ENCODE data around the gene GUCY1A2.
"Not testable (repeated sequence)": the region's sequence is repeated elsewhere in the genome, so short reads cannot be mapped to it uniquely, and the experiment has no call there.

GUCY1A2 gene

DNA sequence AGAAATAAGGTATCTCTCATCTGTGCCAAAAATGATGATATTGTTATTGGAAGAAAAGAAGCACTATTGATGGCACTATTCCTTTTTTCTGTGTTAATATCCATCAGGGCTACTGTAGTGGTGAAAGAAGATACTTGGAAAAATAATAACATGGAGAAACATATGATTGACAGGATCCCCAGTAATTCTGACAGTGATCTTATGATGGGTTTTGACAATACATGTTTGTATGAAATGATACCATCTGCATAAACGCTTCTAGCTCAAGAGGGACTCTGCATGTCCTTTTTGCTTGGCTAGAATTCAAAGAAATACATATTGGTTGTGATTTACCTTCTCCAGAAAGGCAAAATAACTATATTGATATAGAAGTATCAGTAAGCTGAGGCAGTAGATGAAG is 178.1 kb downstream of the GUCY1A2 start:
- no peak for DNase-seq (ENCODE audit: low read depth)

DNA sequence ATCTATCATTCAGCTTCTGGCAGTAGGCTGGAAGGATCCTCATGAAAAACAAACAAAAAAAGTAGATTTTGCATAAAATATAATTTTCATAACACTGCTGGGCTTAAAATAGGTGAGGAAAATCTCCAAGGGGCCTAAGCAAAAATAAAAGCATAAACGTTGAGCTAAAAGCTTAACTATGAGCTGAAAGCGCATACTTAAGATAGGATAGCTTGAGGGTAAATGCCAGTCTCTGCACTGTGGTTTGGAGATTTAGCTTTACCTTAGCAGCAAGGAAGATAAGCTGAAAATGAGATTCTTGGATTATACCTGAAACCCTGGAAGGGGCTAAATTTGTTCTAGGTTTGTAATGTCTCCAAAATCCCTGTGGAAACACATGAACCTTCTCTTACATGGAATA is 183.7 kb downstream of the GUCY1A2 start:
- no peak for DNase-seq (ENCODE audit: low read depth)

DNA sequence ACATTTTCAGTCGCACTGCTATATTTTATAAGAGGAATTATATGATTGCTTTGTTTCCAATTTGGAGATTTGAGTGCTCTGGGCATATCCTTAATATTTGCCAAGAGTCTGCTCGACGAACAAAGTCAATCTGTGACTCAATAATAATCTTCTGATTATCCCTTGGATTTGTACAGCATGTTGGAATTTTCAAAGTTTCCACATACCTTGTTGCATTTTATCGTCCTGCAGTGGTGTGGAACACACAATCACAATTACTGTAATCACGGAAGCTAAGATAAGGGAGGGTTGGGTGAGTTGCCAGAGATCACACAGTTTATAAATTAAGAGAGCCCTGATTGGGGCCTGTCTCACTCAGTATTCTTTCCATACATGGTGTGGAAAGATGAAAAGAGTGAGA is 189.3 kb downstream of the GUCY1A2 start:
- no peak for DNase-seq (ENCODE audit: low read depth)

DNA sequence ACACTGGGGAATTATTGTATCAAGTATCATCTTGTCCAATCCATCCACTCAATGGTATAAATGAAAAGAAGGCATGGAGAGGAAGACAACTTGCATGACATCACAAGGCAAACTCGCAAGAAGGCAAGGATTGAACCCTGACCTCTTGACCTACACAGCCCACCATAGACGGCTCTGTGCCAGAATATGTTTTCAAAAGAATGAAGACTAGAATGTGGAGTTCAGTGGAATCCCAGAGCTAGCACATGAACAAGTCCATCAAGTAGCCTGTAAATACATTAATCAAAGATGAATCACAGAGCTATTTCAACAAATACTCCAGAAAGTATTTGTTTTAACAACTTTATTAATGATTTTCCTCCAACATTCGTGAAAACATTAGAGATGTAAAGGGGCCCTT is 189.7 kb downstream of the GUCY1A2 start:
- no peak for DNase-seq (ENCODE audit: low read depth)

DNA sequence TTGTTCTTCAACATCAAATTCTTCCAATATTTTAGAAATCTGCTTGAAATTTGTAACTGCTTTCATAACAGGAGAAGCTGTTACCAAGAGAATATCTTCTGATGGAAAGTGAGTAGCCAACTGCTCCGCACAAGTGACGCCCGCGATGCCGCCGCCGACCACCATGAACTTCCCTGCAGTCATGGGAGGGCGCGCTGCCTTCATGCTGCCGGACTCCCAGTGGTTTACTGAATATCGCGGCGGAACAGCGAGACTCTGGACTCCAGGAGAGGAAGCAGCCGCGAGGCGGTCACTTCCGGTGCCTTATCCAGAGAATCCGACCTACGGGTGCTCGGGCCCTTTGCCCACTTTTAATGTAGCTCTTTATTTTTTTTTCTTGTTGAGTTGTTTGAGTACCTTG is 190.6 kb downstream of the GUCY1A2 start:
- DNase-seq (ENCODE audit: low read depth) = no peak

DNA sequence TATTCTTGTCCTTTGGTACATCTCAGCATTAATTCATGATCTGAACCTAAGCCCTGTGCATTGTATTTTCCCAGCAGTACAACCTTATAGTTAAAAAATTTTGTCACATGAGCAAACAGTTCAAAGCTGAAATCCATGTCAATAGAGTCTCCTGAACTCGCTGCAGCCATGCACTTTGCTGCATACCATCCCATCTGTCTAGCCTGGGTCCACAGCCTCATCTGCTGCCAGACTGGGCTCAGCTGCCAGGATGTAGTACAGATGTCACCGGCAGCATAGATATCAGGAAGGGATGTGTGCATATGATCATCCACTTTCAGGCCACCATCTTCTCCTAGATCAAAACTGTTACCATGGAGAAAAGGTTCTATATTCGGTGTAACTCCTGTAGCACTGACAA is 191.7 kb downstream of the GUCY1A2 start:
- DNase-seq (ENCODE audit: low read depth) = not testable (repeated sequence)

DNA sequence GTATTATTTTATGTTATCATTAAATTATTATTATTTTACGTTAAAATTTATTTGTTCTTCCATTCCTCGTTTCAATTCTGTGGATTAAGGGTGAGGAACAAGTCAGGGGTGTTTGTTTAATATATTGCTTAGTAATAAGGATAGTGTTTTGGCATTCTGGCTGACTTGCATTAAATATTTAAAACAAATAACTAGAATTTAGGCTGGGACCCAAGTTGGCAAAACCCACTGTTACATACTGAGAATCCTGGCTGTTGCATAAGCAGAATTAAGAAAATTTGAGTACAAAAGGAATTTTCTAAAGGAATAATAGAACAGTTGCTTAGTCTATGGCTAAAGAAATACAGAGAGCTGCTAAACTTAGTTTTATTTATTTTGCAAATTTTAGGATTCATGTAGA is 196.4 kb downstream of the GUCY1A2 start:
- DNase-seq (ENCODE audit: low read depth) = no peak

DNA sequence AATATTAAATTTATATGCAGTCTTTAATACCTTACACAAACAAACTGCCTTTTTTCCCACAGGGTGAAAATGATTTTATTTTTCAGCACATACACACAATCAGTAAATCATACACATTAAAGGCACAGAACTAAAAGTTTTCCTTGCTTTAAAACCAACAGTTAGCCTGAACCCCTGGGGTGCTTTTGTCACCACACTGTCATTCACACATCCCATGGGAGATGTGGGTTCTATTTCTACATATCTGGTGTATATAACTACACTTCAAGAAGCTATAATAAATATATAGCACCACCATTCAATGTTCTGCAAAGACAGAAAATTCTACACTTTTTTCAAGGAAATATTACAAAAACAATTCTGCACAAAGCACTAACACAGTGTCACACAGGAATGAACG is 197.0 kb downstream of the GUCY1A2 start:
- DNase-seq (ENCODE audit: low read depth) = no peak

DNA sequence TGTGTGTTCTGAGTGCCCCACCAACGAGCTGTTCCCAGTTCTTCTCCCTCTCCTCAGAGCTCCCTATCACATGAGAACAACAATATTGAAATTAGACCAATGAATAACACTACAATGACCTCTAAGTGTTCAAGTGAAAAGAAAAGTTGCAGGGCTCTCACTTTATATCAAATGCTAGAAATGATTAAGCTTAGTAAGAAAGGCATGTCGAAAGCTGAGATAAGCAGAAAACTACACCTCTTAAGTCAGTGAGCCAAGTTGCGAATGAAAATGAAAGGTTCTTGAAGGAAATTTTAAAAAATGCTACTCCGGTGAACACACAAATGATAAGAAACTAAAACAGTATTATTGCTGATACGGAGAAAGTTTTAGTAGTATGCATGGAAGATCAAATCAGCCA is 199.8 kb downstream of the GUCY1A2 start:
- DNase-seq (ENCODE audit: low read depth) = no peak

DNA sequence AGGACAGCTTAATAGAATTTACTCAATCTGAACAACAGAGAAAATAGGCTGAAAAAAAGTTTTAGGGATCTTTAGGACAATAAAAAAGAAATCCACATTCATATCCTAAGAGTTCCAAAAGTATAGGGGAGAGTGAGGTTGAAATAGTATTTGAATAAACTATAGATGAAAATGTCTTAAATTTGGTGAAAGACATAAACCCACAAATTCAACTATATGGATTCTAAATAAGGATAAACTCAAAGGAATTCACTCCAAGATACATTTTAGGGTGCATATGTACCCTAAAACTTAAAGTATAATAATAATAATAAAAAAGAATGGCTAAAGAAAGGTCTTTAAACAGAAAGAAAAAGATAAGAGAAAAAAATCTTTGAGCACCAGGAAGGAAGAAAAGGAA is 203.1 kb downstream of the GUCY1A2 start:
- DNase-seq (ENCODE audit: low read depth) = no peak

DNA sequence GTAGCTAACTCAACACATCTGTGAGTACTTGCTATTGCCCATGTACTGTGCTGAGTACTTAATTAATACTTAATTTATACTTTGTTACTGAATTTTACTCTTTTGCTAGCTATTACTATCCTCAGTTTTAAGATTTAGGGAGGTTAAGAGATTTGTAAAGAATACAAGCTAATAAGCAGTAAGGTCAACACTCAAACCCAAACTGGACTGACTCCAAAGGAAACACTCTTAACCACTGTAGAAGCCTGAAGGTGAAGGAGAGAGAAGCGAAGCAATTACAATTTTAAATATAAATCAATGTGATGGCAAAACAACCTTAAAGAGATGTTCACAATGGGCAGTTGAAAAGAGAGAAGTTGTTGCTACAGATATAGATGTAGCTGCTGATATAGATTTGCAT is 204.5 kb downstream of the GUCY1A2 start:
- no peak for DNase-seq (ENCODE audit: low read depth)

DNA sequence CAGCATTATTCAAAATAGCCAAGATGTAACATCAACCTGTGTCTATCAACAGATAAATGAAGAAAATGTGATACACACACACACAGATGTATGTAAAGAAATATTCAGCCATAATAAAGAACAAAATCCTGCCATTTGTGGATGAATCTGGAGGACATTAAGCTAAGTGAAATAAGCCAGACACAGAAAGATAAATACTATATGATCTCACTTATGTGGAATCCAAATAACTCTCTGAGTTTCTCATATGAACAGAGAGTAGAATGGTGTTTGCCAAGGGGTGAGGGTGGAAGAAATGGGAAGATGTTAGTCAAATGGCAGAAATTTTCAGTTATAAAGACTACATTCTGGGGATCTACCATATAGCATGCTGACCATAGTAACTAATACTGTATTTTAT is 224.2 kb downstream of the GUCY1A2 start:
- no peak for DNase-seq (ENCODE audit: low read depth)

DNA sequence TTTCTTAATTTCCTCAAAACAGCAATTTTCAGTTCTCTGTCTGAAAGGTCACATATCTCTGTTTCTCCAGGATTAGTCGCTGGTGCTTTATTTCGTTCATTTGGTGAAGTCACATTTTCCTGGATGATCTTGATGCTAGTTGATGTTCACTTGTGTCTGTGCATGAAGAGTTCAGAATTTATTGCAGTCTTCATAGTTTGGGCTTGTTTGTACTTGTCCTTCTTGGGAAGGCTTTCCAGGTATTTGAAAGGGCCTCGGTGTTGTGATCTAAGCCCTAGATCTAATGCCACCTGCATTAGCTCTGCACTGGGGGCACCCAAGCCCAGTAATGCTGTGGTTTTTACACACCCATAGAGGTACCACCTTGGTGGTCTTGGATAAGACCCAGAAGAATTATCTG is 228.9 kb downstream of the GUCY1A2 start:
- no peak for DNase-seq (ENCODE audit: low read depth)

DNA sequence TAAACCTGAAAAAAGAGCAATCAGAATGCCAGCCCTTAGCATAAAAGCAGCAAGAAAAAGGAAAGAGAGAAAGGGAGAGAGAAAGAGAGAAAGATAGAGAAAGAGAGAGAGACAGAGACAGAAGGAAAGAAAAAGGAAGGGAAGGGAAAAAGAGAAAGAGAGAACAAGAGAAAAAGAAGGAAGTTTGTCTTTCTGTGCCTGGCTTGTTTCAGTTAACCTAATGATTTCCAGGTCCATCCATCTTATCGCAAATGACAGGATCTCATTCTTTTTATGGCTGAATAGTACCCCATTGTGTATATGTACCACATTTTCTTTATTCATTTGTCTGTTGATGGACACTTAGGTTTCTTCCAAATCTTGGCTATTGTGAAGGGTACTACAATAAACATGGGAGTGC is 230.8 kb downstream of the GUCY1A2 start:
- no peak for DNase-seq (ENCODE audit: low read depth)

DNA sequence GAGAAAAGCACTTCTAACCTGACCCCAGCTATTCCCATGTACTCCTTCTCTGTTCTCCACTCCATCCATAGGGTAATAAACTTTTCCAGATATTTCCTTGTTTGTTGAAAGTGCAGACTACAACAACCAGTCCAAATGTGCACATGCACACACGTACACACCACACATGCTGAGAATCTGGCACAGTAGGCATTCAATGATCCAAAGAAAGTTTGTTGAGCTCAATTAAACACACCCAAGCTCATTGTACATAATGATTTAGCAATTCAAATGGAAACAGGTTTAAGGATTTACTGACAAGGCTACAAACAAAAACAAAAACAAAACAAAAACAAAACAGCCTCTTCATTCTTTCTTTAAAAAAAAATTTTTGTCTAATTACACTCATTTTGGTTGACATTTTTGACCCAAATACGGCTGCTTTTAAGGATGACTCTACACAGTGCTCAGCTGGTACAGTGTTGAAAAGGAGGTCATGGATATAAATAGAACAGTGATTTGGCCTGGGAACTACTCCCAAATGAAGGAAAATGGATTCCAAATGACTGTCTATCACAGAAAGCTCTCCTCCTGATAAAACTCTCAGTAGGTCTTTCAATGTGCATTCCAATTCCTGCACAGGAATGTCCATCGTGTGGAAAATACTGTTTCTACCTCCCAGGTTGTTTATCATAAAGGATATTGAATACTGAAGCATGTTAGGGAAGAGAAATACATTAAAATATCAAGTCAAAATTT is 232.2 kb downstream of the GUCY1A2 start:
- DNase-seq (ENCODE audit: low read depth) = no peak

DNA sequence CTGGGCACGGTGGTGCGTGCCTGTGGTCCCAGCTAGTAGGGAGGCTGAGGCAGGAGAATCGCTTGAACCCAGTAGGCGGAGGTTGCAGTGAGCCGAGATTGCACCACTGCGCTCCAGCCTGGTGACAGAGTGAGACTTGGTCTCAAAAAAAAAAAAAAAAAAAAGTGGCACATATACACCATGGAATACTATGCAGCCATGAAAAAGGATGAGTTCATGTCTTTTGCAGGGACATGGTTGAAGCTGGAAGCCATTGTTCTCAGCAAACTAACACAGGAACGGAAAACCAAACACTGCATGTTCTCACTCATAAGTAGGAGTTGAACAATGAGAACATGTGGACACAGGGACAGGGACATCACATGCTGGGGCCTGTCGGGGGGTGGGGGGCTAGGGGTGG is 241.0 kb downstream of the GUCY1A2 start:
- DNase-seq (ENCODE audit: low read depth) = not testable (repeated sequence)

DNA sequence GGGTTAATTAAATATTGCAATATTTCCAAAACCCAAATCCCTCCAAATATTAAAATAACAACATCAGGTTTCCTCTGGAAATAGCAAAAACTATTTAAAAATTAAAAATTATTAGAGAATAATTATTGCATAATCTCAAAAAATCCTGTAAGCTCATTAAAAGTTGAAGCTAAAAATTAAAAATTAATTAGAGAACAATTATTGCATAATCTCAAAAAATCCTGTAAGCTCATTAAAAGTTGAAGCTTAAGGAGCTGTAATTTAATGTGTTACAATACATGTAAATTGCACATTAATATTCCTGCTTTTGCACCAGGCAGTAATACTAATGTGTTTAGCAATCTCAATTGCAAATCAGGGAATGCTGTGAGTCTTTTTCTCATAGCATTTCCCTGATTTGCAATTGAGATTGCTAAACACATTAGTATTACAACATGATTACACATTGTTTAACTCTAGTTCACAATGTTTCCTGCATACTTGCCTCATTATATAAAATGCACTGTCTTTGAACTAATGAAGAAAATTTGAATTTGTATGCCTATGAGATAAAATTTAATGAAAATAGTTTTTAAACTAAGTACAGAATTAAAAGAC is 247.7 kb downstream of the GUCY1A2 start:
- DNase-seq (ENCODE audit: low read depth) = no peak

DNA sequence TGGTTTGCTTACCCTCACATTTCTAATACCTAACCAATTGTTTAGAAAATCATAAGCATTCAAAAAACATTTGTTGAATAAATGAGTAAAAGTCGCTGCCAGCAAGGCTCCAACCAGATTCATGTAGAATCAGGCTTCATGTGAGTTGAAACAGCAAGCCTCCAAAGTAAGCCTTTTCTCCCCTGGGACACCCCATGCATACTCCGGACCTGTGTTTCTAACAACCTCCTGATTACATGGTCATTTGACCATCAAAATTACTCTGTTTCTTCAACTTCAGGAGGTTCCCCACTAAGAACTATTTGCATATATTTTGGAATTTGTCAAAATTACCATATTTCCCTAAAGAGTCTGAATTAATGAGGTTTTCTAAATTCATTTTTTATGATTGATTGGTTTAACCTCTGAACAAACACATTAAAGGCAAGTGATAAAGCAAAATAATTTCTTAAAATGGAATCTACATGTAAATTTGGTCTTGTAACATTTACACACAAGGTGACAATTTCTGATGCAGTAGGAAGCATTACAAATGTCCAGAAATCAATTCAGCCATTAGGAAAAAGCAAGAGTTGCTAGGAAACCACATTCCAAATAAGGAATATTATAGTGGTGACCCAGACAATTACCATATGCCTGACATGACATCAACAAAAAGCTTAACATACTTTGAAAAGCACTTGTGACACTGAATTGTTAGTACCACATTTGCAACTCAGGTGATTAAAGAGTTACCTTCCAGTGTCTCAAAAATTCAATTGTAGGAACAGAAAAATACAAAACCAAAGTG is 252.6 kb downstream of the GUCY1A2 start:
- DNase-seq (ENCODE audit: low read depth) = no peak

DNA sequence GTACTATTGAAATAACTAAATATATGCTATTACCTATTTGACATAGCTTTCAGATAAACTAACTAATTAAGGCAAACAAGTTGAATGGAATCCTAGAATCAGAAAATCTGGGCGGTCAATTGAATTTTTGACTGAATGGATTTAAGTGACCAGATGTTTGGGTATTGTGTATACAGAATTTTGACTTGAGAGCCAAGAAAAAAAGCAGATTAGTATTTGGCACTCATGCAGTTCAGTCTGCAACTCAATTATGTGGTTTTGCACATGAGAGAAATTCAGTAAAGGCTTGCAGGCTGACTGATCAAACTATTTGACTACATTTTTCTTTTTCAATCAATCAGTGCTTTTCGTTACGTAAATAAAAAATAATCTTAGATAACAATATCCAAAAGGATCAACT is 254.8 kb downstream of the GUCY1A2 start:
- no peak for DNase-seq (ENCODE audit: low read depth)

DNA sequence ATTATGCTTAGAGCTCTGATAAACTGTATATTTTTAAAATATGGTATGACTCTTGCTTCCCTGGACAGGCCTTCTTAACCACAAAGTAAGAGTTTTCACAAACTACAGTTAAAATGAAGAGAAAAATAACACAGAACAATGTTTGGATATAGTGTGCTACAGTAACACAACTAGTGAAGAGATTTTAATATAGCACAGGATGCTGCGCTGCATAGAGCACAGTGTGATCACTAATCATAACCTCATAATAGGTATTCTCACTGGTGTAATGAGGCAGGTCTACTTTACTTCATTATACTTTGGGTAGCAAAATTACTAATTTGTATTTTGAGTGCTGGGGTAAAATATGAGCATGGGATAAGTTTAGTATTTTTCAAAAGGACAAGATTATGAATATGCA is 256.5 kb downstream of the GUCY1A2 start:
- no peak for DNase-seq (ENCODE audit: low read depth)

DNA sequence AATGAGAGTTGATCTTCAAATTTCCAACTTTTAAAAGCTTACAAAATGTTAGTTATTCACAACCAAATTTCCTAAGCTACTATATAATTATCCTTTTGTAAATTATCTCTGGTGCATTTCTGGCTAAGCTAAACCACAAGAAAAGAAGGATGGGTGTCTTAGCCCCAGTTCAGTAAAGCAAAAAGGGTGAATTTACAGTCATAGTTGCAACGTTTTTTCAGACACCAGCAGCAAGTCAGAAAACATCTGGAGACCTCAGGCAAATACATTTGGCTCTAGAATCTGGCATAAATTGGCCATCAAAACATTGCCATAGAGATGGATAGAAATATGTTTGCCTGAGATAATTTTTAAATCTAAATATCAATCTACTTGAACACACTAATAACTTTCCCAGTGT is 257.0 kb downstream of the GUCY1A2 start:
- DNase-seq (ENCODE audit: low read depth) = no peak

DNA sequence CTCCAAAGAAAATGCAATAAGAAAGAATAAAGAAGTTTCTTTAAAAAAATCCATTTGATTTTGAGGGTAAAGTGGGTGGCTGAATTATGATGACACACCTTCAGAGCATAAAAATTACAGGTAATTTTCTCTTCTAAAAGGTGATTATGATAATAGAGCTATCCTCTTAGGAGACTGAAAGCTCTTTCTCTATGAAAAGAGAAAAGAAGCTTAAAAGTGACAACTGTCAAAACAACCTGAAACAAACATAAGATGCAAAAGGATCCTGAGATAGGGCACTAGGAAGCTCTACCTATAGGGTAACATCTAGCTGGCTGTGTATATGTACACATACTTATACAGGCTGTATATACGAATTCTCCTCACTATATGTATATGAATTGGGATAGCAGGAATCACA is 270.2 kb downstream of the GUCY1A2 start:
- no peak for DNase-seq (ENCODE audit: low read depth)

DNA sequence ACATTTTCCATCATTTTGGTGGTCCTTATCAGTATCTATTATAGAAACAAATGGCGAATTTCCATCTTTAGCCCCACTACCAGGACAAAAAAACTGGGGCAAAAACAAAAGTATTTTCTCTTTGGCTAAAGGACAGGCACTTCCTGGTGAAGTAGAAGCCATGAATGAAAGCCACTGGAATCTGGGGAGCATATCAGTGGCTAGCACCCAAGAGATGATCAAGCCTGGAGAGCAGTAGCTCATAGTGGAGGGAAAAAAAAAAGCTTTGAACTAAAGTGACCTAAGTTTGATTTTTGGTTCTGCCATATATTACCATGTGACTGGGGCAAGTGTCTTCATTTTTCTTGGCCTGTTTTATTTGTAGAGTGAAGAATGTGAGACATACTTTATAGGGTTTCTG is 272.3 kb downstream of the GUCY1A2 start:
- no peak for DNase-seq (ENCODE audit: low read depth)

Measured in stimulated activated CD8-positive, alpha-beta memory T cell treated with anti-CD3 and anti-CD28 coated beads, Interleukin-4, amount 100 ng/mL, for 24 hours (primary cell).